Raji (cell line): ENCODE data around the gene ZNF485.

Experiments
- POLR2A ChIP-seq: IDR thresholded peaks from 2 replicates; pipeline ENCODE4 v1.6.1; 2011; ENCODE audit warnings: low read depth, low read length, control low read depth; ENCODE audit not compliant: insufficient read depth

ZNF485 gene

DNA sequence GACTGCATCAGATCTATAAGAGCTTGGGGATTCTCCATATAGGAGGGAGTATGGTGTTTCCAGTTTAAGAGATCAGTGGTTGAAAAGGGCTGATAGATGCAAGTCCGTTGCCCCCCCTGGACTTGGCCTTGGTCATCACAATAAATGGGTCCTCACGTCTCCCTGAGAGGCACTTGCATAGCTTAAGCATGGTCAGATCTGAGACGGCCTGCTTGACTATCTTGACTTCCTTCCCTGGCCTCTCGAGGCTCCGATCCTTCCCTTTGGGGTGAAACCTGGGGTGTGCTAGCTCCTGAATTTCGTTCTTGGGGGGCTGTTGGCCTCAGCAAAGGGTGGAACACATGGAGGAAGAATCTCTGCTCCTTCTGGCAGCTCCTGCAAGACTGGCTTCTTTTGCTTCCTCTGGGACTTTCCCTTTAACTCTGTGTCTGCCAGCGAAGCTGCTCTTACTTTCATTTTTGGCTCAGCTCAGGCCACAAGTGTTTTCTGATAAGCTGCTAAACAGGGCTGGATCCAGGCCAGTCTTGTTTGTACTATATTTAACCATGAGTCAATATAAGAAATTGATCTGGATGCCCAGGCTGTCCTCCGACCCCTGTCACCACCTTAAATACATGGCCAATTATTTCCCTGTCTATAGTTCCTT lies 11.2 kb upstream of the ZNF485 start:
- no peak for TF ChIP-seq POLR2A

DNA sequence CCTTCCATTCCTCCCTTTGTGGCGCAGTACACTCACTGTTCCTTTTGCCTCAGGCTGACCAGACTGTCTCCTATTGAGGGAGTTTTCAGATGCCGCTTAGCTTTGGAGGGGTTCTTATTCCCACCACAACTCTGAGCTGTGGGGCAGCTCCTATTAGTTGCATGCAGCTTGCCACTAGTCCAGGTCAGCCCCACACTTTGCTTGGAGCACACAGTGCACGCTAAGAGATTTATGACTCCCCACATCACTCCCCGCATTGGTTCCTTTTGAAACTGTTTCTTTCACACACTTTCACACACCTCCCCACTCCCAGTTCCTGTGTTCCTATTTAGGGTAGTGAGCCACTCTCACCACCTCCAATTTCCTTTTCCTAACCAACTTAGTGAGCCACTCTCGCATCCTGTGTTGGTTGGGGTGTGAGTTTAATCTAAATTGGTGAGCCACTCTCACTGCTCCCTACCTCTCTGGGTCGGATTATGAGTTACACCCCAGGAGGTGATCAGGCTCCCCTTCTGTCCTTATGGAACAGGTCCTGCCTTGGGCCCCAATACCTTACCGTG lies 10.4 kb upstream of the ZNF485 start:
- TF ChIP-seq POLR2A = no peak

DNA sequence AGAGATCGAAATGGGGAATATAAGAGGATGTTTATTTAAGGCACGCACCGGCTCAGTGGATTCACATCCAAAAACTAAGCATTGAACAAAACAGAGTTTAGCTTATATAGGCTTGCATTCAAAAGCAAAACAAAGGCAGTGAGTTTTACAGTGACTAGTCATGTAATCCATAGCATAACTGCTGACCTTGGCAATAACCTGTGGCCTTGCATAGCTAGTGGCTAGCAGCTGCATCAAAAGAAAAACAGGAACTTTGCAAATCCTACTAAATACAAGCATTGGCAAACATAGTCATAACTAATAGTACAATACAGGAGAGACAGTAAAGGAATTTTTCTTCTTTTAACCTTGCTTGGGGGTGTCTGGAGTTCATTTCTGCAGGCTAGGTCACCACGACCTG lies 9.7 kb upstream of the ZNF485 start:
- TF ChIP-seq POLR2A = no peak

DNA sequence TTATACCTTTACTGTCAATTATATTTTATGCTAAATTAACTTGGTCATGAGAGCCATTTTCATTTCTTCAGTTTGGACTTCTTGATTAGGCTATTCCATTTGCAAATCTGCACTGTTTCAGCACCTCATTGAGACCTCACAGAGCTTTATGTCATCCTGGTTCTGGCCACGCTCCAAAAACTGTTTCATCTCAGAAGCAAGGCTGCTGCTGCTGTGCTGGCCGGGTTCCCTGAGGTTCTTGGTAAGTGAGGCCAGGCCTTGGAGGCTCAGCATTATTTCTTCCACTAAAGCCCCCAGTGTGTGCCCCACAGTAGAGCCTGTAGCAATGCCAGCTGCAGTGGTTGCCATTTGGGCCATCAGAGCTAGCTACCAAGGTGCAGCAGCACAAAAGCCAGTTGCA lies 7.8 kb upstream of the ZNF485 start:
- no peak for TF ChIP-seq POLR2A

DNA sequence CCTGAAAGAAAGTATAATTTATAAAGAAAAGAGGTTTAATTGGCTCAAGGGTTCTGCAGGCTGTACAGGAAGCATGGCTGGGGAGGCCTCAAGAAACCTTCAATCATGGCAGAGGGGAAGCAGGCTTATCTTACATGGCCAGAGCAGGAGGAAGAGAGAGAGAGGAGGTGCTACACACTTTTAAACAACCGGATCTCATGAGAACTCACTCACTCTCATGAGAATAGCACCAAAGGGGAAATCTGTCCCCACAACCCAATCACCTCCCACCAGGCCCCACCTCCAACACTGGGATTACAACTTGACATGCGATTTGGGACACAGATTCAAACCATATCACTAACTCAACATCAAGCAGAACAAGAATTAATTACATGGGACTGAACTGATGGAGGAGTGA lies 6.9 kb upstream of the ZNF485 start:
- no peak for TF ChIP-seq POLR2A

DNA sequence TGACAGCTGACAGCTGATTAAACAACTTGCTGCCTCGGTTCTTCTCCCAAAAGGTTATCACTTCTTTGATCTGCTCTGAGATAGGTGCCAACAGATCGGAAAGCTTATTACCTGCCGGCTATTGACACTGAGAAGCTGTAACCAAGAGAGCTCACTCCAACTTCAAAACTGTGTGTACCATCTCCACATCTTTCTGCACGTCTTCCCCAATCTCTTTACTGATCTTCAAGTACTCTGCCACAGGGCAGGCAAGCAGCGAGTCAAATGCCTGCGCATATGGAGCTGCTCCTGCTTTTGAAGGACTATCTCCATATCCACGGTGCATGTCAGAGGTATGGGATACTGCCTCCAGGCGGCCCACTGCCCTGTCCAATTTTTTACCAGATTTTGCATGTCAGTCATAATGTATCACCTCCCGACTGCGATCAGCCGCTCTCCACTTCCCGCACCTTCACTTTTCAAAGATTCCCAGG lies 352 bp upstream of the ZNF485 start:
- TF ChIP-seq POLR2A = no peak

DNA sequence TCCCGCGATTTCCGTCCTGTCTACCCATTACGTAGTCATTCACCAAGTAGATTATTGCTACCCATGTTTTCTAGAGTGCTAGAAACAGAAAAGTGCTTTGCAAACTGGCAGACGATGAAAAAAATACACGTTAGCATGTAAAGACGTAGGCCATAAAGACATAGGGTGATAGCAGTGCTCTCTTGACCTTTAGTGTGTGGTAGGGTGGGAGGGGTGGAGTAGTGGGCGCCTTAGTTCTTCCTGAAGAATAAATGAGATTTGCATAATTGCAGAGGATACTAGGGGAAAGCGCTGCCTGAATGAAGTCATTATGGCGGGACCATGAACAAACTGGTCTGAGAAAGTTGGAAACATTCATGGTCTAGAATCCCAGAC lies 948 bp downstream of the ZNF485 start:
- no peak for TF ChIP-seq POLR2A

DNA sequence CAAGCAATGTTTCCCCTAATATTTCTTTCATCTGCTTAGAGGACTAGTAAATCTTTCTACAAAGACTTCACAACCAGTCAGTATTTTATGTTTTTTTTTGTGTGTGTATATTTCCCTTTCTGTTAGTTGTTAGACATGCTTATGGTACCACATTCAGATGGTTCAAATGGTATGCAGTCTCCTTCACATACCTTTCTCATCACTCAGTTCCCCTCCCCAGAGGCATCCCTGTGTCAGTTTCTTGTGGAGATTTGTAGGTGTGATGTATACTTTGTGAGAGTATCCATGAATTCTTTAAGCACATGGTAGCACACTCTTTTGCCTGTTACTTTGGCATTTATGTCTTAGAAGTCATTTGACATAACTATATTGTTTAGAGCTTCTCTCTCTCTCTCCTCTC lies 4.4 kb downstream of the ZNF485 start:
- TF ChIP-seq POLR2A = no peak

DNA sequence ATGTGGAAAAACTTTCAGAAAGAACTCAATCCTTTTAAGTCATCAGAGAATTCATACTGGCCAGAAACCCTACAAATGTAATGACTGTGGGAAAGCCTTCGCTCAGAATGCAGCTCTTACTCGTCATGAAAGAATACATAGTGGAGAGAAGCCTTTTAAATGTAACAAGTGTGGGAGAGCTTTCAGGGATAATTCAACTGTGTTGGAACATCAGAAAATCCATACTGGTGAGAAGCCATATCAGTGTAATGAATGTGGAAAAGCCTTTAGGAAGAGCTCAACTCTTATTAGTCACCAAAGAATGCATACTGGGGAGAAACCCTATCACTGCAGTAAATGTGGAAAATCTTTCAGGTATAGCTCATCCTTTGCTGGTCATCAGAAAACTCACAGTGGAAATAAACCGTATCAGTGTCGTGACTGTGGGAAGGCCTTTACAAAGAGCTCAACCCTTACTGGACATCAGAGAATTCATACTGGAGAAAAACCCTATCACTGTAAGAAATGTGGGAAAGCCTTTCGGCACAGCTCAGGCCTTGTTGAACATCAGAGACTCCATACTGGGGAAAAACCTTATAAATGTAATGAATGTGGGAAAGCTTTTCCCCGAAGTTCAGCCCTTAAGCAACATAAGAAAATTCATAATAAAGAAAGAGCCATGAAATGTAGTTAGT lies 10.6 kb downstream of the ZNF485 start:
- no peak for TF ChIP-seq POLR2A

DNA sequence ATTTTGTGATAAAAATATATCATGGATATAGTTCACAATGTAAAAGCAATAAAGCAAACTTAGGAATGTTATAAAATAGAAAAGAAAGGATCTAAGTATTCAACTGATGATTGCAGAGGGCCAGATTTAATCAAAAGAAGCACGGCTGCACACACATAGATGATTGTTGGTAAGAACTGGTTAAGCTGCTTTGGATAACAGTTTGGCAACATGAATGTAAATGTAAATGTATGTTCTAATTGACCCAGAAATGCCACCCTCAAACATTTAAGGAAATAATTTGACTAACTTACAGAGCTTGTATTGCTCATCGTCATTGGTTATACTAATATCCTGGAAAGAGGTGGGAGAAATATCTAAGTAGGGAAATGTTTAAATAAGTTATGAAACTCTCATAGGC lies 13.1 kb downstream of the ZNF485 start:
- no peak for TF ChIP-seq POLR2A

DNA sequence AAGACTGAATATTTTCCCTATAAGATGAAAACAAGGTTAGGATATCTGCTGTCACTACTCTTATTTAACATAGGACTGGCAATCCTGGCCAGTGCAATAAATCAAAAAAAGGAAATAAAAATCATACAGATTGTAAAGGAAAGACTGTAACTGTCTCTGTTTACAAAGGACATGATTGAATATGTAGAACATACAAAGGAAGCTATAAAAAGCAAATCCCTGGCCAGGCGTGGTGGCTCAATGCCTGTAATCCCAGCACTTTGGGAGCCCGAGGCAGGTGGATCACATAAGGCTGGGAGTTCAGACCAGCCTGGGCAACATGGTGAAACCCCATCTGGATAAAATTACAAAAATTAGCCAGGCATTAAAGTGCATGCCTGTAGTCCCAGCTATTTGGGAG lies 15.8 kb downstream of the ZNF485 start:
- no peak for TF ChIP-seq POLR2A

DNA sequence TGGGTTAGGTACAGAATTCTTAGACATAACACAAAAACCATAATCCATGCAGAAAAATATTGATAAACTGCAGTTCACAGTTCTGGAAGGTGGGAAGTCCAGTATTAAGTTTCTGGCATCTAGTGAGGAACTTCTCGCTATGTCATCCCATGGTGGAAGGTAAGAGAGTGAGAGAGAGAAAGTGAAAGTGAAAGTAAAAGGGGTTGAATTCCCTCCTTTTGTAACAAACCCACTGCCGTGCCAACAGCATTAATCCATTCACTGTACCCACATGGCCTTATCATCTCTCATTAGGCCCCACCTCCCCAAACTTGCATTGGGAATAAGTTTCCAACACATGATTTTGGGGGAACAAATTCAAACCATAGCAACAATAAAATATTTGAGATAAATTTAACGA lies 17.1 kb downstream of the ZNF485 start:
- TF ChIP-seq POLR2A = no peak

DNA sequence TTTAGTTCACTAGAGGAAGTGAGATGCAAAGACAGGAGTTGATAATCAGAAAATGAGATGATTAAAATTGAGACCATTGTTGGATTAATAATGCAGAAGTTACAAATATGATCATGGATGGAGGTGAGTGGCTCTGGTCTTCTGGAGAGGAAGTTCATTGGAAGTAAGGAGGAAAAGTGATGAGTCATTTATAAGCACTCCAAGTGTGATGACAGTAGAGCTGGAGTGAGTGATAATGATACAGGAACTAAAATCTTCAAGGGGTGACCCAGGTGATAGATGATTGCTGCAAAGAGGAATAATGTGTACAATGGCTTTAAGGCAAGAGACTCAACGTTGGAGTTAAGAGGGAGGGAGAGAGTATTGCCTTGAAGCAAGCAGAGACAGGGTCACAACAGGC lies 21.7 kb downstream of the ZNF485 start:
- no peak for TF ChIP-seq POLR2A

DNA sequence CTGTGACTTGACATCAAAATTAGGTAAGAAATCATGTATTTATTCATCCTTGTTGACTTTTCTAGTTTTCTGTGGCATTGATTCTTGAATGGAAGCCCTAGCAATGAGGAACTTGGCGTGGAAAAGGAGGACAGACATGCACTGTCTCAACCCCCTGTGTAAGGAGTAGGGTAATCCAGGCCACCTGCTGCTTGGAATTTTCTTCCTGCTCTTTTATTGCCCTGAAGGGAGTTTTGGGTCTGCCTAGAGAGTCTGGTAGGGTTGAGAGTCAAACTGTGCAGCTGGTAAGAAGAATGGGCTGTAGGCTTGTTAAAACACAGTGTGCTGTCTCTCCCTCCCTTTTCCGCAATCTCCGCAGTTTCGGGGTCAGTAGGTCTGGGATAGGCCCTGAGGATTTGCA lies 22.7 kb downstream of the ZNF485 start:
- no peak for TF ChIP-seq POLR2A

DNA sequence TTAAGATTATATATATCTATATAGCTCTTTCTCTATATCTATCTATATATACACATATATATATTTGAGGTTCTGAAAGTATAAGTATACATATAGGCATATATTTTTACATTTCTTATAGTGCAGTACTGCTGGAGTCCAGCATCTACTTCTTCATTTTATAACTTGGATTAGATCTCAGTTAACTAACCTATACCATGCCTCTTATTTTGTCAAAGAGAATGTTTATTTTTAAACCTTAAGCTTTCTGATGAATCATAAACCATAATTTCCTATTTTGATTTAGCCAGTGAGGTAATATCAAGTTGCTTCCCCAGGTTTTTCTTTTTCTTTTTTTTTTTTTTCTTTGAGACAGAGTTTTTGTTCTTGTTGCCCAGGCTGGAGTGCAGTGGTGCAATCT lies 34.4 kb downstream of the ZNF485 start:
- TF ChIP-seq POLR2A = no peak

DNA sequence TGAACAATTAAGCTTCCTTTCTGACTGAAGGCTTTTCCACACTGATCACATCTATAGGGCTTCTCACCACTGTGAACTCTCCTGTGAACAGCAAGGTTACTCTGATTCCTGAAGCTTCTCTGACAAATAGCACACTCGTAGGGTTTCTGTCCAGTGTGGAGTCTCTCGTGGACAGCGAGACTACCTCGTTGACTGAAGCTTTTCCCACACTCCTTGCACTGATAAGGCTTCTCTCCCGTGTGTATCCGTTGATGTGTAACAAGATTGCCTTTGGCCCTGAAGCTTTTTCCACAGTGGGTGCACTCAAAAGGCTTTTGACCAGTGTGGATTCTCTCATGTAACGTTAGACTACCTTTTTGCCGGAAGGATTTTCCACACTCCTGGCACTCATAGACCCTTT lies 38.0 kb downstream of the ZNF485 start:
- TF ChIP-seq POLR2A = no peak

DNA sequence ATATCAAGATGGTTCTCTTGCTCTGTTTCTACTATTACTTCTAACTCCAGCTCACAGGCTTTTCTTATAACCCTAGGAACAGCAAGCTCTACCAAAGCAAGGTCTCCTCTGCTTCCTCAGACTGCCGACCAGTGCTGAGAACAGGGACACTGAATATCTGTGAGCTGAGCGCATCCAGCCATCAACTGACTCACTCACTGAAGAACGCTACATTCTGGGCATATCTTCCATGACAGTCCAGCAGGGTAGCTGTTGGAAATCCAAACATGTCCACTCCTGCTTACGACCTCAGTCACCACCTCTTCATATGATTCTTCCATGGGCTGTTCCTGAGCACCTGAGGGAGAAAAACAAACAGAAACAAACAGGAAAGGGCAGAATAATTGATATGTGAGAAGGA lies 39.6 kb downstream of the ZNF485 start:
- no peak for TF ChIP-seq POLR2A

DNA sequence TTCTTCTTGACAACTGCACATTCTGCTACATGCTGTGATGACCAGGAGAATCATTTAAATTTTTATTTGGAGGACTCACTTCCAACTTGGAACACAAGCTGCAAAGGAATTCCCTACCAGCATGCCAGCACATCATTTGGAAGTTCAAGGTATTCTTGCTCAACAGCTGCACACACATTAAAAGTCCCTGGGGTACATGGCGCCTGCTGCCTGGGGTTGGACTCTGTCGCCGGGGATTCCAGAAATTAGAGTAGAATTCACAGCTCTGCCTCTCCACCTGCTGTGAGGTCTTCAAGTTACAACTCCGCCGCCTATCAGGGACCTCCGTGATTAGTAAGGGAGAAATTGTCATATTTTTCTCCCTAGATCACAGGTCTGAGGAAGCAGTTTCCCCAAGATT lies 41.3 kb downstream of the ZNF485 start:
- no peak for TF ChIP-seq POLR2A

DNA sequence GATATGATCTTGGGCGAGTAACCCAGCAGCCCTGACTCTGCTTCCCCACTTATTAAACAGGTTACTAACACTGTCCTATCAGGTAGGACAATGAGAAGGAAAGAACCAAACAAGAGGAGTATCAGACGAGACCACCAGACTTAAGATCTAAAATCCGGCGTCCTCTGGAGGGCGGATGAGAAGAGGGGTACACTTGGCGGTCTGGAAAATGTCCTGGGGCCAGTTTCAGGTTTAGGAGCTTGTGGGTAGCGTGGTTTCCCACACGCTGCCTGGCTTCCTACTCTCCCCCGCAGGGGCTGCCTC lies 41.8 kb downstream of the ZNF485 start:
- TF ChIP-seq POLR2A = no peak
